Measurements from ENCODE around the gene CEMIP2. TPM values are rescaled to one million over a fixed set of nuclear protein-coding genes. Genes with fewer than 3 reads are reported as not detected.
"Not testable (repeated sequence)": the region's sequence is repeated elsewhere in the genome, so short reads cannot be mapped to it uniquely, and the experiment has no call there.

Gene CEMIP2
- total RNA-seq, 2 donors from 2014 or later, result 20.4 to 86.5 TPM

- Histone ChIP-seq H3K36me3 (no peaks in the 10 kb centered on the region), H3K4me1 (replicated peaks) (no peaks in the 10 kb centered on the region), H3K4me3 (no peak overlapping the region), H3K27ac (no peak overlapping the region), H3K9me3 (no peaks in the 10 kb centered on the region), H3K27me3 (replicated peaks; ENCODE audit: insufficient read depth) (no peaks in the 10 kb centered on the region)
- 96% methylated on average over 4 of the region's 4 CpGs for WGBS
- no peak for TF ChIP-seq POLR2AphosphoS5 (IDR thresholded peaks at IDR 0.05)
- TF ChIP-seq, protein P1, sequence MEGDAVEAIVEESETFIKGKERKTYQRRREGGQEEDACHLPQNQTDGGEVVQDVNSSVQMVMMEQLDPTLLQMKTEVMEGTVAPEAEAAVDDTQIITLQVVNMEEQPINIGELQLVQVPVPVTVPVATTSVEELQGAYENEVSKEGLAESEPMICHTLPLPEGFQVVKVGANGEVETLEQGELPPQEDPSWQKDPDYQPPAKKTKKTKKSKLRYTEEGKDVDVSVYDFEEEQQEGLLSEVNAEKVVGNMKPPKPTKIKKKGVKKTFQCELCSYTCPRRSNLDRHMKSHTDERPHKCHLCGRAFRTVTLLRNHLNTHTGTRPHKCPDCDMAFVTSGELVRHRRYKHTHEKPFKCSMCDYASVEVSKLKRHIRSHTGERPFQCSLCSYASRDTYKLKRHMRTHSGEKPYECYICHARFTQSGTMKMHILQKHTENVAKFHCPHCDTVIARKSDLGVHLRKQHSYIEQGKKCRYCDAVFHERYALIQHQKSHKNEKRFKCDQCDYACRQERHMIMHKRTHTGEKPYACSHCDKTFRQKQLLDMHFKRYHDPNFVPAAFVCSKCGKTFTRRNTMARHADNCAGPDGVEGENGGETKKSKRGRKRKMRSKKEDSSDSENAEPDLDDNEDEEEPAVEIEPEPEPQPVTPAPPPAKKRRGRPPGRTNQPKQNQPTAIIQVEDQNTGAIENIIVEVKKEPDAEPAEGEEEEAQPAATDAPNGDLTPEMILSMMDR (IDR thresholded peaks at IDR 0.05), result no peak
- TF ChIP-seq POLR2A (IDR thresholded peaks at IDR 0.05), result no peak
- DNase-seq (ENCODE audit: low spot score), result no peak
- intact Hi-C loops (cut with DNase I), result no loop called here
These were observed 74.0 kb downstream of the CEMIP2 start for GRCh38 chr9:71694332-71694731.

- Histone ChIP-seq H3K4me3 (no peak overlapping the region), H3K27ac (no peak overlapping the region), H3K4me1 (replicated peaks) (no peaks in the 10 kb centered on the region), H3K9me3 (no peaks in the 10 kb centered on the region), H3K27me3 (replicated peaks; ENCODE audit: insufficient read depth) (no peaks in the 10 kb centered on the region), H3K36me3 (no peaks in the 10 kb centered on the region)
- DNase-seq (ENCODE audit: low spot score), result no peak
- WGBS, result 94% methylated on average over 3 of the region's 3 CpGs
- TF ChIP-seq POLR2A (IDR thresholded peaks at IDR 0.05) (no peak), POLR2AphosphoS5 (IDR thresholded peaks at IDR 0.05) (no peak)
- TF ChIP-seq, protein P1 (IDR thresholded peaks at IDR 0.05), result no peak
- intact Hi-C loops (cut with DNase I), result no loop called here
These were observed 74.7 kb downstream of the CEMIP2 start for GRCh38 chr9:71693607-71694006.

GRCh38 chr9:71692337-71692736, 76.0 kb downstream of the CEMIP2 start:
- H3K36me3 ChIP-seq, result no peaks in the 10 kb centered on the region
- H3K4me1 ChIP-seq (replicated peaks), result no peaks in the 10 kb centered on the region
- intact Hi-C loops (cut with DNase I), result no loop called here
- no peak for DNase-seq (ENCODE audit: low spot score)
- TF ChIP-seq POLR2AphosphoS5 (IDR thresholded peaks at IDR 0.05) (no peak), POLR2A (IDR thresholded peaks at IDR 0.05) (no peak)
- TF ChIP-seq, protein P1 (IDR thresholded peaks at IDR 0.05), result no peak
- no peaks in the 10 kb centered on the region for H3K9me3 ChIP-seq
- no peak overlapping the region for H3K27ac ChIP-seq
- H3K27me3 ChIP-seq (replicated peaks; ENCODE audit: insufficient read depth), result no peaks in the 10 kb centered on the region
- 35% methylated on average over 1 of the region's 1 CpG for WGBS
- no peak overlapping the region for H3K4me3 ChIP-seq

DNA sequence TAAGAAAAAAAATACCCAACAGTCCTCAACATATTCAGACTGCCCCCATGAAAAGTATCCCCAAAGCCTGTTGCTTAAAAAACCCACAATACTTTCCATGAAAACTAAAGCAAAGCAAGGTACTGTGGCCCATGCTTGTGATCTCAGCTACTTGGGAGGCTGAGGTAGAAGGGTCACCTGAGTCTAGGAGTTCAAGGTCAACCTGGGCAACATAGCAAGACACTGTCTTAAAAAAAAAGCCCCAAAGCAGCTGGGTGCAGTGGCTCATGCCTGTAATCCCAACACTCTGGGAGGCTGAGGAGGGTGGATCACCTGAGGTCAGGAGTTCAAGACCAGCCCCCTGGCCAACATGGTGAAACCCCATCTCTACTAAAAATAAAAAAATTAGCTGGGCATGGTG, 76.7 kb downstream of the CEMIP2 start:
- H3K27ac ChIP-seq, result not testable (repeated sequence)

DNA sequence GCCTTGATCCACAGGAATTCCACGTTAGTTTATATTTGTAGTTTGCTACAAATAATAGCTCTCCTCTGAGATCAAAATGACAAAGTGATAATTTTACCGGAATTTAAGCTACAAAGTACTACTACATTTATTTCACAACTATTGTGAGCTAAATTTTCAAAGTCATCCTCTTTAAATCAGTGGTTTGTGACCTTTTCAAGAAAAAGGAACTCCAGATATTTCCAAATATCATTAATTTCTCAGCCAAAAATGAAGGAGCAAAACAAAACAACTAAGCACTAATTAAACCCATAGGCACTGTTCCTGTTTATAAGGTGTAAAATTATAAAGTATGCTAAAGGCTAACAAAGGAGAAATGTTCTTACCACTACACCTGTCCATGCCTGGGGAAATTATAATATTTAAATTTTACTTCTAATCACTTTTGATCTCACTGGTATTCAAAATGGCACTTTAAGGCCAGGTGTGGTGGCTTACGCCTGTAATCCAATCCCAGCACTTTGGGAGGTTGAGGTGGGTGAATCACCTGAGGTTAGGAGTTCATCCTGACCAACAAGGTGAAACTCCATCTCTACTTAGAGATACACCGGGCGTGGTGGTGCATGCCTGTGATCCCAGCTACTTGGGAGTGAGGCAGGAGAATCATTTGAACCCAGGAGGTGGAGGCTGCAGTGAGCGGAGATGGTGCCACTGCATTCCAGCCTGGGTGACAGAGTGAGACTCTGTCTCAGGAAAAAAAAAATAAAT, 77.5 kb downstream of the CEMIP2 start:
- Histone ChIP-seq H3K27ac (no peak overlapping the region), H3K27me3 (replicated peaks; ENCODE audit: insufficient read depth) (no peaks in the 10 kb centered on the region), H3K36me3 (no peaks in the 10 kb centered on the region), H3K9me3 (no peaks in the 10 kb centered on the region), H3K4me1 (replicated peaks) (no peaks in the 10 kb centered on the region), H3K4me3 (no peak overlapping the region)
- no peak for DNase-seq (ENCODE audit: low spot score)
- intact Hi-C loops (cut with DNase I), result no loop called here
- TF ChIP-seq, protein P1 (IDR thresholded peaks at IDR 0.05), result no peak
- TF ChIP-seq POLR2A (IDR thresholded peaks at IDR 0.05) (no peak), POLR2AphosphoS5 (IDR thresholded peaks at IDR 0.05) (no peak)
- 99% methylated on average over 6 of the region's 6 CpGs for WGBS

More for the DNA sequence above, 76.7 kb downstream of the CEMIP2 start:
- H3K4me3 ChIP-seq; H3K4me1 ChIP-seq (replicated peaks); DNase-seq (ENCODE audit: low spot score); intact Hi-C loops (cut with DNase I); H3K9me3 ChIP-seq; H3K36me3 ChIP-seq; H3K27me3 ChIP-seq (replicated peaks; ENCODE audit: insufficient read depth): not testable (repeated sequence)

Data from prostate gland (tissue), 2 donors.